ENCODE results near the gene KLHL21.

DNA sequence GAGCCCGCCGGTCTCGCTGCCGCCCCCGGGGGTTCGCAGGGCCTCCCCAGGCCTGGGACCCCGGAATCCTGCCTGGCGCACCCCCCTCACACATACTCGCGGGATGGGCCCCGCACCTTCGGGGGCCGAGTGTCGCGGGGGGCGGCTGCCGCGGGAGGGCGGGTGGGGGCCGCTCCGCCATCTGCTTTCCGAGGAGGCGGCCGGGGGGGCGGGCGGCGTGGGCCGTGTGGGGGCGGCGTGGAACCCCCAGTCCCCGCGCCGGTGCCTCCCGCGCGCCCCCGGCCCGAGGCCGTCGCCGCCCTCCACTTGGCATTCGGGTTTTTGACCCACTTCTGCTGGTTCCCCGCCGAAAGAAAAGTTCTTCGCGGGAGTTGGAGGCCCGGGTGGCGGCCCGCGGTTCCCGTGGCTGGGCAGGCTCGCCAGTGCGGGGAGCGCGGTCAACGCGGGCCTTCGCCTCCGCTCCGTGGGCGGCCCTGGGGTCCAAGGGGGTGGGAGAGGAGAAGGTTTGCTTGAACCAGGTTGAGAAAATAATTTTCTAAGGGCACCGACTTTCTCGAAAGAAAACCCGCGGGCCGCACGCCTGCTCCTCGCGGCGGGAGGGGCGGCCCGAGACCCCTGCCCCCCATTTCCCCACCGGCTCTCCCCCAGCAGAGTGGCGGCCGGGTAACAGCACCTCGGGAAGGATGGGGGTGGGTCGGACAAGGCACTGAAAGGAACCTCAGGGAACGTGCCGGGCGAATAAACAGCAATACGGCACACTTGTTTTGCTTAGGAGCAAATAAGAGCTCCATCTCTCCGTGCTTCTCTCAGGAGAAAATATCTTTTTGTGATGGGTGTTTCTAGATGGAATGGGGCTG, 12.5 kb upstream of the KLHL21 start:
- TF ChIP-seq EP300 (IDR thresholded peaks at IDR 0.05): no peak
- TF ChIP-seq, protein P1, sequence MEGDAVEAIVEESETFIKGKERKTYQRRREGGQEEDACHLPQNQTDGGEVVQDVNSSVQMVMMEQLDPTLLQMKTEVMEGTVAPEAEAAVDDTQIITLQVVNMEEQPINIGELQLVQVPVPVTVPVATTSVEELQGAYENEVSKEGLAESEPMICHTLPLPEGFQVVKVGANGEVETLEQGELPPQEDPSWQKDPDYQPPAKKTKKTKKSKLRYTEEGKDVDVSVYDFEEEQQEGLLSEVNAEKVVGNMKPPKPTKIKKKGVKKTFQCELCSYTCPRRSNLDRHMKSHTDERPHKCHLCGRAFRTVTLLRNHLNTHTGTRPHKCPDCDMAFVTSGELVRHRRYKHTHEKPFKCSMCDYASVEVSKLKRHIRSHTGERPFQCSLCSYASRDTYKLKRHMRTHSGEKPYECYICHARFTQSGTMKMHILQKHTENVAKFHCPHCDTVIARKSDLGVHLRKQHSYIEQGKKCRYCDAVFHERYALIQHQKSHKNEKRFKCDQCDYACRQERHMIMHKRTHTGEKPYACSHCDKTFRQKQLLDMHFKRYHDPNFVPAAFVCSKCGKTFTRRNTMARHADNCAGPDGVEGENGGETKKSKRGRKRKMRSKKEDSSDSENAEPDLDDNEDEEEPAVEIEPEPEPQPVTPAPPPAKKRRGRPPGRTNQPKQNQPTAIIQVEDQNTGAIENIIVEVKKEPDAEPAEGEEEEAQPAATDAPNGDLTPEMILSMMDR (IDR thresholded peaks at IDR 0.05): no peak
